NCI-H1092 treated with DMSO at 0.1 percent for 48 hours (cell line): Measurements from ENCODE around the gene CDHR4.
"Not testable (repeated sequence)": the region's sequence is repeated elsewhere in the genome, so short reads cannot be mapped to it uniquely, and the experiment has no call there.

Source experiments
- DNase-seq: peaks from one replicate; lab custom pipeline; 2025; lab: John Stamatoyannopoulos, UW

The CDHR4 gene

GRCh38 chr3:49780080-49780974 is 19.3 kb downstream of the CDHR4 start:
- DNase-seq: no peak

GRCh38 chr3:49779358-49780079 is 20.2 kb downstream of the CDHR4 start:
- DNase-seq: no peak

GRCh38 chr3:49776101-49776500 is 23.6 kb downstream of the CDHR4 start:
- not testable (repeated sequence) for DNase-seq

- DNase-seq: no peak
Measured at GRCh38 chr3:49775538-49775937, 24.1 kb downstream of the CDHR4 start.

- no peak for DNase-seq
Measured at GRCh38 chr3:49772703-49773102, 27.0 kb downstream of the CDHR4 start.

GRCh38 chr3:49771340-49771938 is 28.2 kb downstream of the CDHR4 start:
- no peak for DNase-seq

GRCh38 chr3:49769926-49770325 is 29.7 kb downstream of the CDHR4 start:
- DNase-seq: no peak

- no peak for DNase-seq
Measured at GRCh38 chr3:49769286-49769915, 30.3 kb downstream of the CDHR4 start.

- DNase-seq: no peak
Measured at GRCh38 chr3:49763981-49764380, 35.7 kb downstream of the CDHR4 start.

GRCh38 chr3:49761661-49762060 is 38.0 kb downstream of the CDHR4 start:
- no peak for DNase-seq

GRCh38 chr3:49759226-49759625 is 40.4 kb downstream of the CDHR4 start:
- DNase-seq: no peak

- DNase-seq: no peak
Measured at GRCh38 chr3:49757197-49757596, 42.5 kb downstream of the CDHR4 start.

- no peak for DNase-seq
Measured at GRCh38 chr3:49756036-49756435, 43.6 kb downstream of the CDHR4 start.

- no peak for DNase-seq
Measured at GRCh38 chr3:49754536-49754935, 45.1 kb downstream of the CDHR4 start.

GRCh38 chr3:49751501-49751900 is 48.2 kb downstream of the CDHR4 start:
- no peak for DNase-seq

- DNase-seq: no peak
Measured at GRCh38 chr3:49750056-49750455, 49.6 kb downstream of the CDHR4 start.

- DNase-seq: not testable (repeated sequence)
Measured at GRCh38 chr3:49748874-49749273, 50.8 kb downstream of the CDHR4 start.

- DNase-seq: no peak
Measured at GRCh38 chr3:49747792-49748480, 51.7 kb downstream of the CDHR4 start.

GRCh38 chr3:49745986-49746385 is 53.7 kb downstream of the CDHR4 start:
- no peak for DNase-seq
